GM10266 (cell line): ENCODE measurements around the gene KRT1.

ENCODE experiments used
- DNase-seq: peaks from one replicate; pipeline ENCODE4 v3.0.0; 2012; ENCODE audit errors: extremely low spot score
- CTCF ChIP-seq: IDR thresholded peaks from 2 replicates; pipeline ENCODE4 v1.5.1; 2012; ENCODE audit warnings: mild to moderate bottlenecking, low read depth; ENCODE audit not compliant: control insufficient read depth, insufficient read depth; ENCODE audit errors: missing control alignments

KRT1 gene

GRCh38 chr12:52661668-52662067 is 18.5 kb downstream of the KRT1 start:
- DNase-seq, result no peak
- no peak for TF ChIP-seq CTCF

- DNase-seq, result no peak
- no peak for TF ChIP-seq CTCF
Observed at GRCh38 chr12:52660934-52661499, 19.2 kb downstream of the KRT1 start.

- TF ChIP-seq CTCF, result no peak
- DNase-seq, result no peak
Observed at GRCh38 chr12:52659951-52660350, 20.3 kb downstream of the KRT1 start.

- no peak for TF ChIP-seq CTCF
- DNase-seq, result no peak
Observed at GRCh38 chr12:52659395-52659794, 20.8 kb downstream of the KRT1 start.

- DNase-seq, result no peak
- no peak for TF ChIP-seq CTCF
Observed at GRCh38 chr12:52658196-52658595, 22.0 kb downstream of the KRT1 start.

GRCh38 chr12:52657250-52657902 is 22.8 kb downstream of the KRT1 start:
- TF ChIP-seq CTCF, result no peak
- DNase-seq, result no peak

GRCh38 chr12:52656616-52657015 is 23.6 kb downstream of the KRT1 start:
- TF ChIP-seq CTCF, result no peak
- DNase-seq, result no peak
